ENCODE measurements around the gene FGFR2.

The FGFR2 gene

DNA sequence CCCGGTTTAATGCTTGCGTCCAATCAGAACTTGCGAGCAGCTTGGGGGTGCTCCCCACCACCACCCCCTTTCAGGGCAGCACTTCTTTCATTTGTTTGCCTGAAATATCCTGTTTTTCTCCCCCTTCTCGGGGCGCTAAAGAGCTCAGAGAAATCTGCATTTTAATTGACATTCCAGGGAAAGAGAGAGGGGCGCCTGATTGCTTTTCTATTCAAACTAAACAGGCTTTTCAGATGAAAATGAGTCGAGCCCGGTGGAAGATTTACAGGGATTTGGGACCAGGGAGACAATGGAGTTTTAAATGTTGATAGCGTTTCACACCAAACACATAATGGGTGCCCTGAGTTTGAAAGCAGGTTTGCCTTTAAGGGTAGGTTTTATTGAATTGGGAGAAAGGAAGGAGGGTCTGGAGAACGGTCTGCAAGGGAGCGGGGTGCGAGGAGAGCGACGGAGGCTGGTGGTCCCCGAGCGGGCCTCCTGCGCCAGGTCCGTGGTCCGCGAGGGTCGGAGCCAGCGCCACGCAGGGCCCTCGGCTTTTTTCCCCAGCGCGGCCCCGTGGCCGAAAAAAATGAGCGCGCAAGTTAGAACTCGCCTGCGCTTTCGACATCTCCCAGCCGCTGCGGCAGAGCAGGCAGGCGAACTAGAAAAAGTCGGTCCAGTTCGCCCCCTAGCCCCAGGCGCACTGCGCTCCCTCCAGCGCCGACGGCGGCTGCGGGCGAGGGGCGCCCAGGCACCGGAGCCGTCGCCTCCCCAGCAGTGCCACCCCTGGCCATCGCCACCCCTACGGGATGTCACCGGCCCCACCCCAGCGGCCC is 1.3 kb downstream of the FGFR2 start:
- Histone ChIP-seq H3K4me1 (ENCODE audit: control insufficient read depth, insufficient read depth, low read length, unreplicated experiment) (no peaks in the 10 kb centered on the region), H3K79me2 (ENCODE audit: control insufficient read depth, insufficient read depth, low read length, unreplicated experiment) (no peaks in the 10 kb centered on the region), H3K27me3 (ENCODE audit: insufficient read depth, low read length) (peaks cover 46% of the 10 kb centered on the region), H3K4me3 (ENCODE audit: low read depth, low read length) (no peak overlapping the region), H2AFZ (ENCODE audit: low read length, unreplicated experiment) (no peak overlapping the region), H3K36me3 (ENCODE audit: insufficient read depth, low read length) (no peaks in the 10 kb centered on the region), H3K27ac (ENCODE audit: low read depth, low read length) (no peak overlapping the region)

DNA sequence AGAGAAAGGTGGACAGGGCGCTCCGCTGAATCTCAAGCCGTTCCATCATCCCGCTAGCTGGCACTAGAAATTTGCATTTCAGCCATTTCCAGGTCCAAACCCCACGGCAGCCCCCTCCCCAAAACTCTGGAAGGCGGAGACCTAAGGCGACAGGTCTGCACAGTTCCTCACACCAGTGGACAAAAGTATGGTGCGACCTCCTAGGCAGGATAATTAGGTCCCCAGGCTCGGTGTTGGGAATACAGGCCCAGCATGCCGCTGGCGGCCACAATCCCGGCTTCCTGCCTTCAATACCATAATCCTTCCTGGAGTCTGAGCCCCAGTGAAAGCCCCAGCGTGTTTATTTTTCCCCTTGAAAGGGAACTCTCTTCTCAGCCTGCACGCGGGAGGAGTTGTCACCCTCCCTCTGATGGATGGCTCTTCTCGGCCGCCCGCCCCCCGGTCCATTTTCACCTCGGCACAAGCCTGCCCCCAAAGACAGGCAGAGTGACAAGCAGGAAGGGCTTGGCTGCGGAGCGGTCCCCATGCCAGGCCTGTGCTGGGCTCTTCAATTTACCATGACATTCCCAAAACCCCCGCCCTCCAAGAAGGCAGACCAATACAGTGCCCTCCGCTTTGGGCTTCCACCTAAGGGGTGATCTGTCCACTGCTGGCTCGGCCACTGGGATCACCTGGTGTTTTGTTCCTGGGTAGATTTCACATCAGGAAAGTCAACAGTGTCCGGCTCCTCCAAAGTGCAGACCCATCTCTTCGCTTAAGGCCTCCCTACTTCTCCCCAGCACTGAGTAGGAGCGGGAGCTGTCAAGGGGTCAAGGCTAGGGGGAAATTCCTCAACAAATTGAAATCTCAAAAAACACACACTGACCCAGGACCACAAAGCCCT is 2.2 kb downstream of the FGFR2 start:
- H3K36me3 ChIP-seq (ENCODE audit: insufficient read depth, low read length), result no peaks in the 10 kb centered on the region
- H3K4me1 ChIP-seq (ENCODE audit: control insufficient read depth, insufficient read depth, low read length, unreplicated experiment), result no peaks in the 10 kb centered on the region
- no peak overlapping the region for H3K4me3 ChIP-seq (ENCODE audit: low read depth, low read length)
- H2AFZ ChIP-seq (ENCODE audit: low read length, unreplicated experiment), result no peak overlapping the region
- no peaks in the 10 kb centered on the region for H3K79me2 ChIP-seq (ENCODE audit: control insufficient read depth, insufficient read depth, low read length, unreplicated experiment)
- no peak overlapping the region for H3K27ac ChIP-seq (ENCODE audit: low read depth, low read length)
- H3K27me3 ChIP-seq (ENCODE audit: insufficient read depth, low read length), result peaks cover 46% of the 10 kb centered on the region

- Histone ChIP-seq H3K27me3 (ENCODE audit: insufficient read depth, low read length) (peaks cover 46% of the 10 kb centered on the region), H2AFZ (ENCODE audit: low read length, unreplicated experiment) (no peak overlapping the region), H3K4me1 (ENCODE audit: control insufficient read depth, insufficient read depth, low read length, unreplicated experiment) (no peaks in the 10 kb centered on the region), H3K36me3 (ENCODE audit: insufficient read depth, low read length) (no peaks in the 10 kb centered on the region), H3K27ac (ENCODE audit: low read depth, low read length) (no peak overlapping the region), H3K4me3 (ENCODE audit: low read depth, low read length) (no peak overlapping the region), H3K79me2 (ENCODE audit: control insufficient read depth, insufficient read depth, low read length, unreplicated experiment) (no peaks in the 10 kb centered on the region)
Measured at GRCh38 chr10:121595351-121595805, 2.9 kb downstream of the FGFR2 start.

- Histone ChIP-seq H3K27me3 (ENCODE audit: insufficient read depth, low read length) (peaks cover 42% of the 10 kb centered on the region), H3K36me3 (ENCODE audit: insufficient read depth, low read length) (no peaks in the 10 kb centered on the region), H3K79me2 (ENCODE audit: control insufficient read depth, insufficient read depth, low read length, unreplicated experiment) (no peaks in the 10 kb centered on the region), H3K4me3 (ENCODE audit: low read depth, low read length) (no peak overlapping the region), H3K4me1 (ENCODE audit: control insufficient read depth, insufficient read depth, low read length, unreplicated experiment) (no peaks in the 10 kb centered on the region), H3K27ac (ENCODE audit: low read depth, low read length) (no peak overlapping the region), H2AFZ (ENCODE audit: low read length, unreplicated experiment) (no peak overlapping the region)
Measured at GRCh38 chr10:121594623-121595350, 3.5 kb downstream of the FGFR2 start.

DNA sequence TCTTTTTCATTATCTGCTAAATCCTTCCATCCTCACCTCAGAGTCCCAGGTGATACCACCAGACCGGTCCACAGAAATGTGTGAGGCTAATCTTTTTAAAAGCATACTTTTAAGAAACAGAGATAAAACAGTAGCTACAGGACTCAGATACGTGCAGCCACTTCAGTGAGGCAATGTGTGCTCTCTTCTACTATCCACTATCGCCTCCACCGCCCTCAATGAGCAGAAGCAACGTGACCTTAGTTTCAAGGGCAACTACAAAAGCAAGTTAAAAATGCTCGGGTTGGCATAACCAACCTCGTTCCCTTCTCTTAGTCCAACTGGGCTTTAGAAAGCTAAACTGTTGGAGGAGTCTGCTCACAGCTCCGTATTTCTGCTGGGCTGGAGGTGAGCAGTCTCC is 4.2 kb downstream of the FGFR2 start:
- Histone ChIP-seq H3K4me1 (ENCODE audit: control insufficient read depth, insufficient read depth, low read length, unreplicated experiment) (no peaks in the 10 kb centered on the region), H2AFZ (ENCODE audit: low read length, unreplicated experiment) (no peak overlapping the region), H3K27ac (ENCODE audit: low read depth, low read length) (no peak overlapping the region), H3K79me2 (ENCODE audit: control insufficient read depth, insufficient read depth, low read length, unreplicated experiment) (no peaks in the 10 kb centered on the region), H3K27me3 (ENCODE audit: insufficient read depth, low read length) (peaks cover 35% of the 10 kb centered on the region), H3K4me3 (ENCODE audit: low read depth, low read length) (no peak overlapping the region), H3K36me3 (ENCODE audit: insufficient read depth, low read length) (no peaks in the 10 kb centered on the region)

GRCh38 chr10:121593281-121594075 is 4.8 kb downstream of the FGFR2 start:
- H3K4me1 ChIP-seq (ENCODE audit: control insufficient read depth, insufficient read depth, low read length, unreplicated experiment), result no peaks in the 10 kb centered on the region
- no peaks in the 10 kb centered on the region for H3K36me3 ChIP-seq (ENCODE audit: insufficient read depth, low read length)
- no peak overlapping the region for H3K27ac ChIP-seq (ENCODE audit: low read depth, low read length)
- H3K79me2 ChIP-seq (ENCODE audit: control insufficient read depth, insufficient read depth, low read length, unreplicated experiment), result no peaks in the 10 kb centered on the region
- no peak overlapping the region for H3K4me3 ChIP-seq (ENCODE audit: low read depth, low read length)
- H3K27me3 ChIP-seq (ENCODE audit: insufficient read depth, low read length), result peaks cover 29% of the 10 kb centered on the region
- H2AFZ ChIP-seq (ENCODE audit: low read length, unreplicated experiment), result no peak overlapping the region

DNA sequence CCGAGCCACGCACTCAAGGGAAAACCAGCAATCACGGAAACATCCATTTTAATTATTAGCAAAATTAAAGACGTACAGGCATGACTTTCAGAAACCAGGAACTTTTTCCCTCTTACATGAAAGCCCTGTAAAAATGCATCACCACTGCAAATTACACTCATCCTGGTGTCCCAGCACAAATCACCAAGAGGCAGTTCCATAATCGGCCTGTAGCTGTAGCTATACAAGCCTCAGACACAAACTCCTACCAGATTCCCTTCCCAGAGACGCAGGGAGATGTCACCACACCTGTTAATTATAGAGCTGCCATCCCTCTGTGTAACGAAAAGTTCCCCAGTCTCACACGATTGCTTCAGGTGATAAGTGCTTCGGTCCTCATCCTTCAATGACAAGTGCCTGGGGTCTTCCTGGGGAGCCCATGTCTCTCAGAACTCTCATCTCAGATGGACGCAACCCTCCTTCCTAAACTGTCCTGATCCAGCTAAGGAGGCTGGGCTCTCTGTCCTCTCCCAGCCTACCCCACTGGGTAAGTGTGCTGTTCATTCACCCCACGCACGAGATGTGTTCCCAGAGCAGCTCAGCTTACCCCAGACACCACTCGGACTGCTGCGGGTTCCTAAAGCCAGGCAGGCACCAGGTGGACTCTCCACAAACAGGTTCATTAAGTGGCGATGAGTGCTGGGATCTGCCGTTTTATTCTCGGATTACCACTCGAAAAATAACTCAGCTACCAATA is 5.9 kb downstream of the FGFR2 start:
- Histone ChIP-seq H3K27ac (ENCODE audit: low read depth, low read length) (no peak overlapping the region), H2AFZ (ENCODE audit: low read length, unreplicated experiment) (no peak overlapping the region), H3K4me3 (ENCODE audit: low read depth, low read length) (no peak overlapping the region), H3K27me3 (ENCODE audit: insufficient read depth, low read length) (peaks cover 19% of the 10 kb centered on the region), H3K36me3 (ENCODE audit: insufficient read depth, low read length) (no peaks in the 10 kb centered on the region), H3K79me2 (ENCODE audit: control insufficient read depth, insufficient read depth, low read length, unreplicated experiment) (no peaks in the 10 kb centered on the region), H3K4me1 (ENCODE audit: control insufficient read depth, insufficient read depth, low read length, unreplicated experiment) (no peaks in the 10 kb centered on the region)

DNA sequence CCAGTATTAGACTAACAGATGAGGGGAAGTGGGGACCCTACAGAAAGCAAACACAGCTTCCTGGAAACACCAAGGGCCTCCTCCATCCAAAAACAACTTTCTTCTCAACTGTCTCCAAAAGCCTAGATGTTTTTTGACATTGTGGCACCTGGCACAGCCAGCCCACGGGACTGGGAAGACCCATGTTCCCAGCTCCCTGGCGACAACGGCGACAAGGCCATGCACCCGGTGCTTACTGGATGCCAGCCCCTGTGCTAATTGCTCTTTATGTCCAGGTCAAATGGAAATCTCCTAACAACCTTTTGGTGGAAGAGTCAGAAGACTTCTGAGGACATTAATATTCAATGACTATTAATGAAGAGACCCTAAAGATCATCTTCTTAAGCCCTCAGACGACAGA is 7.1 kb downstream of the FGFR2 start:
- Histone ChIP-seq H3K27me3 (ENCODE audit: insufficient read depth, low read length) (peaks cover 8% of the 10 kb centered on the region; the same call in 1 of the 2 replicates), H3K4me1 (ENCODE audit: control insufficient read depth, insufficient read depth, low read length, unreplicated experiment) (no peaks in the 10 kb centered on the region), H3K4me3 (ENCODE audit: low read depth, low read length) (no peak overlapping the region), H3K27ac (ENCODE audit: low read depth, low read length) (no peak overlapping the region), H3K79me2 (ENCODE audit: control insufficient read depth, insufficient read depth, low read length, unreplicated experiment) (no peaks in the 10 kb centered on the region), H3K36me3 (ENCODE audit: insufficient read depth, low read length) (no peaks in the 10 kb centered on the region), H2AFZ (ENCODE audit: low read length, unreplicated experiment) (no peak overlapping the region)

GRCh38 chr10:121590772-121591171 is 7.5 kb downstream of the FGFR2 start:
- peaks cover 4% of the 10 kb centered on the region; the same call in 1 of the 2 replicates for H3K27me3 ChIP-seq (ENCODE audit: insufficient read depth, low read length)
- no peaks in the 10 kb centered on the region for H3K36me3 ChIP-seq (ENCODE audit: insufficient read depth, low read length)

More at GRCh38 chr10:121590772-121591171, 7.5 kb downstream of the FGFR2 start:
- Histone ChIP-seq H2AFZ (ENCODE audit: low read length, unreplicated experiment) (no peak overlapping the region), H3K79me2 (ENCODE audit: control insufficient read depth, insufficient read depth, low read length, unreplicated experiment) (no peaks in the 10 kb centered on the region), H3K4me3 (ENCODE audit: low read depth, low read length) (no peak overlapping the region), H3K27ac (ENCODE audit: low read depth, low read length) (no peak overlapping the region), H3K4me1 (ENCODE audit: control insufficient read depth, insufficient read depth, low read length, unreplicated experiment) (no peaks in the 10 kb centered on the region)
